ENCODE results near the gene RNH1. TPM values are rescaled to one million over a fixed set of nuclear protein-coding genes. Genes with fewer than 3 reads are reported as not detected.

The RNH1 gene
- polyA plus RNA-seq, 1 experiment: 260 TPM

- Histone ChIP-seq H3K4me3 (ENCODE audit: low read depth, low read length) (no peak overlapping the region), H3K36me3 (ENCODE audit: control insufficient read depth, insufficient read depth, low read length) (peaks cover 2% of the 10 kb centered on the region), H3K27me3 (ENCODE audit: control insufficient read depth, insufficient read depth, low read length) (no peaks in the 10 kb centered on the region)
- ChIA-PET CTCF (interaction anchor here (1.2 kb wide), 1 partner anchor 25 kb away, joined by 3 read pairs; no protein-coding TSS in a partner anchor), POLR2A (no interaction called here)
- DNase-seq (ENCODE audit: low read depth): no peak
- TF ChIP-seq CTCF (IDR thresholded peaks at IDR 0.05; ENCODE audit: insufficient read depth, low read depth, low read length): no peak
Measured at GRCh38 chr11:476416-476815, 30.6 kb downstream of the RNH1 start.

GRCh38 chr11:475941-476340 lies 31.1 kb downstream of the RNH1 start:
- ChIA-PET POLR2A (no interaction called here), CTCF (interaction anchor here (1.2 kb wide), 1 partner anchor 24 kb away, joined by 3 read pairs; no protein-coding TSS in a partner anchor)
- H3K4me3 ChIP-seq (ENCODE audit: low read depth, low read length): no peak overlapping the region

GRCh38 chr11:474914-475506 lies 32.0 kb downstream of the RNH1 start:
- ChIA-PET CTCF (no interaction called here), POLR2A (interaction anchor here (0.6 kb wide), 1 partner anchor 19 kb away, joined by 4 read pairs; no protein-coding TSS in a partner anchor)
- no peak for TF ChIP-seq CTCF (IDR thresholded peaks at IDR 0.05; ENCODE audit: insufficient read depth, low read depth, low read length)
- H3K4me3 ChIP-seq (ENCODE audit: low read depth, low read length): no peak overlapping the region
- DNase-seq (ENCODE audit: low read depth): no peak
- no peaks in the 10 kb centered on the region for H3K27me3 ChIP-seq (ENCODE audit: control insufficient read depth, insufficient read depth, low read length)
- H3K36me3 ChIP-seq (ENCODE audit: control insufficient read depth, insufficient read depth, low read length): peaks cover 2% of the 10 kb centered on the region

More at GRCh38 chr11:475941-476340, 31.1 kb downstream of the RNH1 start:
- TF ChIP-seq CTCF (IDR thresholded peaks at IDR 0.05; ENCODE audit: insufficient read depth, low read depth, low read length): no peak
- Histone ChIP-seq H3K36me3 (ENCODE audit: control insufficient read depth, insufficient read depth, low read length) (peaks cover 2% of the 10 kb centered on the region), H3K27me3 (ENCODE audit: control insufficient read depth, insufficient read depth, low read length) (no peaks in the 10 kb centered on the region)
- no peak for DNase-seq (ENCODE audit: low read depth)

- TF ChIP-seq CTCF (IDR thresholded peaks at IDR 0.05; ENCODE audit: insufficient read depth, low read depth, low read length): no peak
- H3K27me3 ChIP-seq (ENCODE audit: control insufficient read depth, insufficient read depth, low read length): no peaks in the 10 kb centered on the region
- no peak for DNase-seq (ENCODE audit: low read depth)
- no peaks in the 10 kb centered on the region; the same call in none of the 2 replicates for H3K36me3 ChIP-seq (ENCODE audit: control insufficient read depth, insufficient read depth, low read length)
- ChIA-PET POLR2A (interaction anchor here (0.6 kb wide), 1 partner anchor 18 kb away, joined by 4 read pairs; no protein-coding TSS in a partner anchor), CTCF (interaction anchor here (1.3 kb wide), 1 partner anchor 26 kb away, joined by 3 read pairs; no protein-coding TSS in a partner anchor)
- H3K4me3 ChIP-seq (ENCODE audit: low read depth, low read length): no peak overlapping the region
Measured at GRCh38 chr11:473962-474785, 32.9 kb downstream of the RNH1 start.

GRCh38 chr11:473415-473814 lies 33.6 kb downstream of the RNH1 start:
- H3K36me3 ChIP-seq (ENCODE audit: control insufficient read depth, insufficient read depth, low read length): no peaks in the 10 kb centered on the region; the same call in none of the 2 replicates
- ChIA-PET CTCF (interaction anchor here (1.3 kb wide), 1 partner anchor 25 kb away, joined by 3 read pairs; no protein-coding TSS in a partner anchor), POLR2A (no interaction called here)
- no peaks in the 10 kb centered on the region for H3K27me3 ChIP-seq (ENCODE audit: control insufficient read depth, insufficient read depth, low read length)
- no peak for TF ChIP-seq CTCF (IDR thresholded peaks at IDR 0.05; ENCODE audit: insufficient read depth, low read depth, low read length)
- no peak overlapping the region for H3K4me3 ChIP-seq (ENCODE audit: low read depth, low read length)
- no peak for DNase-seq (ENCODE audit: low read depth)

Measured in BJ (cell line).